HAP-1 (cell line): ENCODE measurements around the gene NPR3.

Source experiments
- DNase-seq, 2 experiments: peaks; one replicate each; pipeline ENCODE4 v3.0.0-alpha.2; 2016 to 2020; ENCODE audit warnings: low spot score in 2 of 2
- H3K27me3 ChIP-seq: fragments of 250-450 bp; sonication (Bioruptor Pico); 2 replicates; pipeline ENCODE4 v1.5.1; 2020; ENCODE audit warnings: low read depth, mild to moderate bottlenecking, moderate library complexity
- H3K36me3 ChIP-seq: fragments of 250-450 bp; sonication (Bioruptor Pico); replicated peaks from 2 replicates; pipeline ENCODE4 v1.5.1; 2020; ENCODE audit warnings: mild to moderate bottlenecking
- H3K4me1 ChIP-seq: fragments of 250-450 bp; sonication (Bioruptor Pico); 2 replicates; pipeline ENCODE4 v1.5.1; 2020; ENCODE audit warnings: mild to moderate bottlenecking
- H3K4me3 ChIP-seq: fragments of 250-450 bp; sonication (Bioruptor Pico); 2 replicates; pipeline ENCODE4 v1.5.1; 2020; ENCODE audit warnings: mild to moderate bottlenecking, moderate library complexity
- H3K9me3 ChIP-seq: fragments of 250-450 bp; sonication (Bioruptor Pico); 2 replicates; pipeline ENCODE4 v1.5.1; 2020; ENCODE audit warnings: mild to moderate bottlenecking, moderate library complexity
- in situ Hi-C: fragments of 300-500 bp; cut with MboI; formaldehyde crosslinking; loops from 3 replicates; pipeline ENCODE4 v1.14.3; 2020; ENCODE audit warnings: low sequenced_read_pairs, inconsistent platforms, mixed read lengths

NPR3 gene

GRCh38 chr5:32720300-32720699 is 9.2 kb downstream of the NPR3 start:
- in situ Hi-C loops, result no loop called here
- no peaks in the 10 kb centered on the region for H3K9me3 ChIP-seq
- no peaks in the 10 kb centered on the region for H3K36me3 ChIP-seq
- no peak for DNase-seq
- no peaks in the 10 kb centered on the region; the same call in 1 of the 2 replicates for H3K27me3 ChIP-seq
- no peak overlapping the region for H3K4me3 ChIP-seq
- H3K4me1 ChIP-seq, result no peaks in the 10 kb centered on the region

DNA sequence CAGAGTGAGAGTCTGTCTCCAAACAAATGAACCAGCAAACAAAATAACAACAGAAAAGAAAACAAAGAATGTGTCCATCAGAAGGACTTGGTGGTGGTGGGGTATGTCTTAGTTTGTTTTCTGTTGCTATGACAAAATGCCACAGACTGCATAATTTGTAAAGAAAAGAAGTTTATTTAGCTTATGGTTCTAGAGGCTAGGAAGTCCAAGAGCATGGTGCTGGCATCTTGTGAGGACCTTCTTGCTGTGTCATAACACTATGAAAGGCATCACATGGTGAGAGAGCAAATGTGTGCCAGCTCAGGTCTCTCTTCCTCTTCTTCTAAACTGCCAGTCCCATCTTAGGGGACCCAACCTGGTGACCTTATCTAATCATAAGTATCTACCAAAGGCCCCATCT is 10.5 kb downstream of the NPR3 start:
- Histone ChIP-seq H3K27me3 (no peaks in the 10 kb centered on the region), H3K4me3 (no peak overlapping the region), H3K4me1 (no peaks in the 10 kb centered on the region), H3K9me3 (no peaks in the 10 kb centered on the region), H3K36me3 (no peaks in the 10 kb centered on the region)
- in situ Hi-C loops, result no loop called here
- DNase-seq, result no peak

DNA sequence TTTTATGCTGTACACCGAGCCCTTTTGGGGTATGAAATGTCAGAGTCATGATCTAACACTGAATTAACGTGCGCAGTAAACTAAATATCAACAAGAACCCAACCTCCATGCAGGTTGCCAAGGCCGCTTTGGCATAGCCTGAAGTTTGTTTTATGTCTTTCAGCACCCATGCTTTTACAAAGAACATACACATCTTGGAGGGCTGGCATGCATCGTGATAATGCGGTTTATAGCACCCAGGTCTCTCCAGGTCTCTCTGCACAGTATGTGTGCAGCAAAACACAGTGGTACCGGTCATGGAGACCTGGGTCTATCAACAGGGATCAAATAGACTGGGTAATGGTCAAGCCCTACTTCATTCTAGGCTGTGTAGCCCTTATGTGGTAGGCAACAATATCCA is 11.8 kb downstream of the NPR3 start:
- in situ Hi-C loops, result no loop called here
- H3K36me3 ChIP-seq, result no peaks in the 10 kb centered on the region
- H3K27me3 ChIP-seq, result no peaks in the 10 kb centered on the region
- H3K4me1 ChIP-seq, result no peaks in the 10 kb centered on the region
- no peaks in the 10 kb centered on the region for H3K9me3 ChIP-seq
- no peak overlapping the region for H3K4me3 ChIP-seq
- no peak for DNase-seq

DNA sequence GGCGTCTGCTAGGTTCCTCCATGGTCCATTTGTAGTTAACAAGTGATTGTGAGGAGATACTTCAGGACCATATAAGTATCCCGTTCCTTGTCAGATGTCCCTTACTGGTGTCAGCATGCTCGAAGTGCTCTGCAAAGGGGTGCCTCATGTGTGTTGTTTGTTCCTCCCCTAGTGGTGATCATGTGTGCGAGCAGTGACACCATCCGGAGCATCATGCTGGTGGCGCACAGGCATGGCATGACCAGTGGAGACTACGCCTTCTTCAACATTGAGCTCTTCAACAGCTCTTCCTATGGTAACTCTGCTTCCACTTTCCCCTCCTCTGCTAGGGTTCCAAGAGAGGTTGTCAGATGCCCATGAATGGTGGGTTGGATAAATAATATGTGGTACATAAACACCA is 13.4 kb downstream of the NPR3 start:
- in situ Hi-C loops, result no loop called here
- no peaks in the 10 kb centered on the region for H3K36me3 ChIP-seq
- no peak overlapping the region for H3K4me3 ChIP-seq
- no peaks in the 10 kb centered on the region for H3K4me1 ChIP-seq
- no peaks in the 10 kb centered on the region for H3K27me3 ChIP-seq
- no peaks in the 10 kb centered on the region for H3K9me3 ChIP-seq
- DNase-seq, result no peak

GRCh38 chr5:32726086-32726557 is 15.0 kb downstream of the NPR3 start:
- Histone ChIP-seq H3K36me3 (no peaks in the 10 kb centered on the region), H3K9me3 (no peaks in the 10 kb centered on the region), H3K4me3 (no peak overlapping the region), H3K27me3 (no peaks in the 10 kb centered on the region), H3K4me1 (no peaks in the 10 kb centered on the region)
- DNase-seq, result no peak
- in situ Hi-C loops, result no loop called here

- no peak for DNase-seq
- Histone ChIP-seq H3K4me1 (no peaks in the 10 kb centered on the region), H3K36me3 (no peaks in the 10 kb centered on the region), H3K27me3 (no peaks in the 10 kb centered on the region), H3K9me3 (no peaks in the 10 kb centered on the region), H3K4me3 (no peak overlapping the region)
- in situ Hi-C loops, result no loop called here
These were observed 18.5 kb downstream of the NPR3 start for GRCh38 chr5:32729651-32730050.

DNA sequence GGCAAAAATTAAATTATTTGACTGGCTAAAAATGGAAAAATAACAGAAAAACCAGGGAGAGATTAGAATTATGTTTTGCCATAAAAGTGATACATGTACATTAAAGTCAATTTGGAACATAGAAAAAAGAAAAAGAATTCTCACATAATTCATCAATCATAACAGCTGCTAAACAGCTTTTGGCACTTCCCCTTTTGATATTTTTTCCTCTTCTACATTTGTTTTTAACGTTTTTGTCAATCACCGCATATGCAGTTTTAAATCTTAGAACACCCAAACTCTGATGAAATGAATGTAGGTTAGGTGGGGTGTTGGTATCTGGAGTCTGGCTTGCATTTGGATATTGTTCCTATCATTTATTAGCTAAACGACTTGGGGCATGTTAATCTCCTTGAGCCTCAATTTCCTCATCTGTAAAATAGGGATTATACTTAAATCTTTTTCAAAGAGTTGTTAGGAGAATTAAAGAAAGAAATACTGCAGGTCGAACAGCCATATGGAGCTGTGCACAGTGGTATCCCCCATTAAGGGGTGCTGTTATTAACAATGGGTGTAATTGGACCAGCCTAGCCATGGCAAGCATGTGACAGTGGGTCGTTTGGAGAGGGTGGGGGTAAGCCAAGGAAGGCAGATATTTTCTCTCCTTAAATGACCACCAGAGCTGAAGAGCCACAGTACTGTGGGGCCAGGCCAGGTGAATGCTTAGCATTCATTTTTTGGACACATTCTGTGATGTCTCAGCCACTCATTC is 22.6 kb downstream of the NPR3 start:
- in situ Hi-C loops, result no loop called here
- no peaks in the 10 kb centered on the region for H3K36me3 ChIP-seq
- no peak for DNase-seq

DNA sequence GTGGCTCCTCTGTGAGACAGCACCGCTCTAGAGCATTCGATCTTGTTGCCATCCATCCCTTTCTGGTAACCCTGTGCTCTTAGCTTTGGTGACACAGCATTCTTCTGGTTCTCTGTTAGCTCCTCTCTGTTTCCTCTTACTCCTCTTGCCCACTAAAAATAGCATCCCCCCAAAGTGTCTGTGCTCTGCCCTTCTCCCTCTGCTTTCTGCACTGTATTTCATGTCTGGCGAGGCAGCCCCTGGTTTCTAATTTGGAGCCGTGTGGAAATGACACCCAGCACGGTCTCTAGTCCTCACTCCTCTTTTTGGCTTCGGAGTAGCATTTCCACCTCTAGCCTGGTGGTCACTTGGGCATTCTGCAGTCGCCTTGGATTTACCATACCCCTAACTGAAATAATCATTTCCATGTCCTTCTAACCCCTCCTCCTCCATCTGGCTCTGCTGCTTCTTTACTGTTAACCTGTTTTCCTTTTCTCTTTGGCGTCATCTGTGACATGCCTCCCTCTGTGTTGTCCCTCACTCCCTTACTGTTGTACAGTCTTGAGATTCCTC is 23.8 kb downstream of the NPR3 start:
- in situ Hi-C loops, result no loop called here
- Histone ChIP-seq H3K4me1 (no peaks in the 10 kb centered on the region), H3K4me3 (no peak overlapping the region), H3K36me3 (no peaks in the 10 kb centered on the region), H3K27me3 (no peaks in the 10 kb centered on the region), H3K9me3 (no peaks in the 10 kb centered on the region)
- DNase-seq, result no peak

More for the DNA sequence above, 22.6 kb downstream of the NPR3 start:
- Histone ChIP-seq H3K9me3 (no peaks in the 10 kb centered on the region), H3K4me3 (no peak overlapping the region), H3K4me1 (no peaks in the 10 kb centered on the region), H3K27me3 (no peaks in the 10 kb centered on the region)

- Histone ChIP-seq H3K4me3 (no peak overlapping the region), H3K4me1 (no peaks in the 10 kb centered on the region), H3K27me3 (no peaks in the 10 kb centered on the region), H3K36me3 (no peaks in the 10 kb centered on the region), H3K9me3 (no peaks in the 10 kb centered on the region)
- no peak for DNase-seq
- in situ Hi-C loops, result no loop called here
These were observed 24.4 kb downstream of the NPR3 start for GRCh38 chr5:32735512-32735911.

- Histone ChIP-seq H3K9me3 (no peaks in the 10 kb centered on the region), H3K4me3 (no peak overlapping the region), H3K36me3 (no peaks in the 10 kb centered on the region), H3K27me3 (no peaks in the 10 kb centered on the region), H3K4me1 (no peaks in the 10 kb centered on the region)
- in situ Hi-C loops, result no loop called here
- no peak for DNase-seq
These were observed 25.7 kb downstream of the NPR3 start for GRCh38 chr5:32736842-32737241.

DNA sequence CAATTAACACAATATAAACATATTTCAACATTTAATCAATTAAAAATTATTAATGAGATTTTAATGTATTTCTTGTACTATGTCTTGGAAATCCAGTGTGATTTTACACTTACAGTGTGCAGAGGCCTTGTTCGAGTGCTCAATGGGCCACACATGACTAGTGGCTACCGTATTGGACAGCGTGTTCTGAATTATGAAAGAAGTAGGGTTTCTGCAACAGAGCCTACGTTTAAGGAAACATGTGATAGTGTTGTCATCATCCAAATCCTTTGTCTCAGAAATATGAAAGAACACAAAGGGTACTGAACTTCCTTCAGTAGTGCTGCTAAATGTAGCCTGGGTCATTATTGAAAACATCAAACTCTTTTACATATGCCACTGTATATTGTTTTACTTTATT is 29.5 kb downstream of the NPR3 start:
- no peak for DNase-seq
- in situ Hi-C loops, result no loop called here
- Histone ChIP-seq H3K9me3 (no peaks in the 10 kb centered on the region), H3K27me3 (no peaks in the 10 kb centered on the region), H3K4me1 (no peaks in the 10 kb centered on the region), H3K4me3 (no peak overlapping the region), H3K36me3 (no peaks in the 10 kb centered on the region)

GRCh38 chr5:32745317-32745716 is 34.2 kb downstream of the NPR3 start:
- Histone ChIP-seq H3K36me3 (no peaks in the 10 kb centered on the region), H3K4me3 (no peak overlapping the region), H3K9me3 (no peaks in the 10 kb centered on the region), H3K27me3 (no peaks in the 10 kb centered on the region), H3K4me1 (no peaks in the 10 kb centered on the region)
- DNase-seq, result no peak
- in situ Hi-C loops, result no loop called here

DNA sequence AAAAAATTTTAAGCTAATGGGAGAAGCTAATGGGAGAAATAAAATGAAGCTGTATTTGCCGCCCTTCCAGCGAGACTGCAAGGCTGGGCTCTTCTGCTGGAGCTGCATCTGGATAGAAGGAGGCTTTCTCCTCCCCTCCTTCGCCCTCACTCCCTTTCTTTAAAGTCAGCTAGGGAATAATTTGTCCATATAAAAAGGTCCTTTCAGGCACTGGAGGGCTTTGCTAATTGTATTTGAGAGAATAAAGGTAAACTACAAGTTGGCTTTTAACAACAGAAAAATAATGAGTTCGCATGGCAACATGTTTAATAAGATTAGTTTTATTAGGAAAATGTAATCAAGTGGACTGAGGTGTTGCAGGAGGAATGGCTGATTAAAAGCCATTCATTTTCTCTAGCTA is 41.3 kb downstream of the NPR3 start:
- in situ Hi-C loops, result no loop called here
- DNase-seq, result no peak

DNA sequence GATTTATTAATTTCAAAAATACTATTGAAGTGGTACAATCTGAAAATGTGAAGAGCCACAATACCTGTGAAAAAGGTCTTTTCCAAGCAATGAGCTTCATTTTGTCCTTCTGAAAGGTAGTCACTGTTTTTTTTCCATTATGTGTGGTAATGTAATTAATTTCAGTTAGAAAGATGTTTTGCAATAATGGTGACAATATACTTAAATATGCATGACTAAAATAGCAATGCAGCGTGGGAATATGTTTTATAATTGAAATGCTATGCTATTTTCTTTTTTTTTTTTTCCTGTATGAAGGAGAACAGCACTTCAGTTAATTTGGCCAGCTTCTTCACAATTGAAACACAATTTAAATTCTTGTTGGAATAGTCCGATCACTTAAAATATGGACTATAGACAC is 41.9 kb downstream of the NPR3 start:
- Histone ChIP-seq H3K4me3 (no peak overlapping the region), H3K4me1 (no peaks in the 10 kb centered on the region), H3K36me3 (no peaks in the 10 kb centered on the region), H3K9me3 (no peaks in the 10 kb centered on the region), H3K27me3 (no peaks in the 10 kb centered on the region)
- DNase-seq, result no peak
- in situ Hi-C loops, result no loop called here

More for the DNA sequence above, 41.3 kb downstream of the NPR3 start:
- Histone ChIP-seq H3K4me1 (no peaks in the 10 kb centered on the region), H3K27me3 (no peaks in the 10 kb centered on the region), H3K9me3 (no peaks in the 10 kb centered on the region), H3K4me3 (no peak overlapping the region), H3K36me3 (no peaks in the 10 kb centered on the region)

DNA sequence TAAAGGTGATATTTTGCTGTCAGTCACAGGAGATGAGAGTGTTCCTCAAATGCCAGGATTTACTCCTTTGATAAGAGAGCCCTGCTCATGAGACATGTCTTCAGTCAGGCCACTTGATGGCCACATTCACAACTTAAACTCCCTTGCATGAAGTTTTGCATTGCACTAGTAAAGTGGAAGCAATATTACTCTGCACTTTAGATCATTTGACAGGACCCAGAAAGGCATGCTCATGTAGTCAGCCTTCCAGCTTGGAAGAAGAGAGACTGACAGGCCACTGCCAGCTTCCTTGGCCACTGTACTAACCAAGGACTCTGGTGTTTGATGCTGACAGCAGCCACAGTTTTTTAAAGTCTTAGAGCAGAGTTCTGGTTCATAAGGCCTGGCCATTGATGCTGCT is 42.6 kb downstream of the NPR3 start:
- DNase-seq, result no peak
- Histone ChIP-seq H3K4me1 (no peaks in the 10 kb centered on the region), H3K4me3 (no peak overlapping the region), H3K27me3 (no peaks in the 10 kb centered on the region), H3K36me3 (no peaks in the 10 kb centered on the region), H3K9me3 (no peaks in the 10 kb centered on the region)
- in situ Hi-C loops, result no loop called here
